Activated naive CD4-positive, alpha-beta T cell treated with anti-CD3 and anti-CD28 coated beads, Interleukin-2, amount 10 ng/mL, durations not matched to agents 5 hours and 36 hours (primary cell): Measurements from ENCODE around the gene SMG6. TPM values are rescaled to one million over a fixed set of nuclear protein-coding genes. Genes with fewer than 3 reads are reported as not detected.

Source experiments
- microRNA-seq: library from miRNA; unstranded; fragments of <30 nt; microRNA quantifications from one replicate; pipeline ENCODE4 v1.2.0, GENCODE V29; 2022; ENCODE audit warnings: borderline microRNAs expressed, borderline replicate concordance
- total RNA-seq, 2 experiments: library from RNA; stranded (reverse); gene quantifications; one replicate each; pipeline ENCODE4 v1.2.3, GENCODE V29; 2021

The SMG6 gene
- total RNA-seq, result 10 to 100 TPM; 47.9 to 49.3 TPM

GRCh38 chr17:2303204-2304188 lies at the start of gene SMG6, which contains the start of gene SRR:
Gene SMG6, minus strand, starts transcription at chr17:2303785. Its CDS starts 65 bp downstream, at chr17:2303720.
Gene SRR, plus strand, starts transcription at chr17:2303950. Its CDS starts 11,611 bp downstream, at chr17:2315561.

DNA sequence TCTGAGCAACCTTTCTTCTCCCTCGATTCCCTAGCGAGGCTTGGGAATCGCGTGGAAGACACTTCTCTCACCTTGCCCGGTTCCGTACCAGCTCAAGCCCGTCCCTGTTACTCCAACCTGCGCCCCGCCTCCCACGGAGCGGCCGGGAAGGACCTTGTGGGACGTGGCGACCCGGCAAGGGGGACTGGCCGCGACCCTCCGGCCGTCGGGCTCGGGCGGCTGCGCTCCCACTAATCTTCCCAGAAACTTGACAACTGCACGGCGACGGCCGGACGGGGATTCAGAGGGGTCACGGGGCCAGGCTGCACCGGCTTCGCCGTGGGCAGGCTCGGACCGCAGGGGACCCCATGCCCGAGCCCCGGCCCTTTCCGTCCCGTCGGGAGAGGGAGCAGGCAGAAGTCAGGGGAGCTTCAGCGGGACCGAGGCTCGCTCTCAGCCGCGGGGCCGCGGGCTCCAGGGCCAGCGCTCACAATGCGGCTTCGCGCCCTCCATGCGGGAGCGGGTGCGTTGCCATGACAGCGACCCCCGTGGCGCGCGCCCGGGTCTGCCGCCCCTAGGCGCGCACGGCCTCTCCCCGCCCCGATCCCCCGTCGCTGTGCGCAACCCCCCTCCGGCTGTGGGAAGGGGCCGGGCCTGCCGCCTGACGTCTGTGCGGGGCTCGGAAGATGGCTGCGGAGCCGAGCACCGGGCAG lies 33.4 kb upstream of the SMG6 start, which contains the start of gene SGSM2:
TSS of gene SGSM2 (plus strand) at position 650 of the 692 bp plus-strand sequence. CDS start 188 bp downstream, outside the sequence.

GRCh38 chr17:2336215-2336851 lies 32.7 kb upstream of the SMG6 start, which contains the start of gene TSR1:
Gene TSR1, minus strand, starts transcription at chr17:2336457. Its CDS starts 30 bp downstream, at chr17:2336427.

GRCh38 chr17:2054512-2055291 lies 248.9 kb downstream of the SMG6 start, which contains the start of gene HIC1:
Gene HIC1, plus strand, starts transcription at chr17:2055103. Its CDS starts 1,588 bp downstream, at chr17:2056691.

DNA sequence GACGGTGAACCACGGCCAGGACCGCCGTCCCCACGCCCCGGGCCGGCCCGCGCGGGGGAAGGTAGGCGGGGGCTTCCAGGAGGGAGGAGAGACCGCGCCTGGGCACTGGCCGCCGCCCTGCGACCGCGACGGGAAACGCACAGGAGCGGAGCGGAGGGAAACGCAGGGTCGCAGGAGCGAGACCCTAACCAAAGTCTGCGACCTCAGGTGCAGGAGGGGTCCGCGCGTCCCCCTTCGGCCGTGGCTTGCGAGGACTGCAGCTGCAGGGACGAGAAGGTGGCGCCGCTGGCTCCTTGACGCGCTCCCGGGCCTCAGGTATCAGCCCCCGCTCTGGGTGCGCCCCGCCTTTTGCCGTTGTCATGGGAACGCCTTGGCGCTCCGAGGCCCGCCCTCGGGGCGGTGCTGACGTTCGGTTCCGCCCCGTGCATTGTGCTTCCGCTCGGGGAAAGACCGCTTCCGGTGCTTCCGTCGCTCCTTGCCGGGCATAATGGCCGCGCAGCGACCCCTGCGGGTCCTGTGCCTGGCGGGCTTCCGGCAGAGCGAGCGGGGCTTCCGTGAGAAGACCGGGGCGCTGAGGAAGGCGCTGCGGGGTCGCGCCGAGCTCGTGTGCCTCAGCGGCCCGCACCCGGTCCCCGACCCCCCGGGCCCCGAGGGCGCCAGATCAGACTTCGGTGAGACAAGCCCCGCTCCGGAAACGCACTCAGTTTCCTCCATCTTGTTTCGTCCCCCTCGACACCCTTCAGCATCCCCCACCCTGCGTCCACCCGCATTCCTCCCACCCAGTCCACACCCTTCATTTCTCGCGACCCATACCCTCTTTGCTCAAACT lies 261.8 kb downstream of the SMG6 start, which contains the start of gene OVCA2:
TSS of gene OVCA2 (plus strand) at position 462 of the 829 bp plus-strand sequence. CDS start at position 488, 26 bp downstream.

DNA sequence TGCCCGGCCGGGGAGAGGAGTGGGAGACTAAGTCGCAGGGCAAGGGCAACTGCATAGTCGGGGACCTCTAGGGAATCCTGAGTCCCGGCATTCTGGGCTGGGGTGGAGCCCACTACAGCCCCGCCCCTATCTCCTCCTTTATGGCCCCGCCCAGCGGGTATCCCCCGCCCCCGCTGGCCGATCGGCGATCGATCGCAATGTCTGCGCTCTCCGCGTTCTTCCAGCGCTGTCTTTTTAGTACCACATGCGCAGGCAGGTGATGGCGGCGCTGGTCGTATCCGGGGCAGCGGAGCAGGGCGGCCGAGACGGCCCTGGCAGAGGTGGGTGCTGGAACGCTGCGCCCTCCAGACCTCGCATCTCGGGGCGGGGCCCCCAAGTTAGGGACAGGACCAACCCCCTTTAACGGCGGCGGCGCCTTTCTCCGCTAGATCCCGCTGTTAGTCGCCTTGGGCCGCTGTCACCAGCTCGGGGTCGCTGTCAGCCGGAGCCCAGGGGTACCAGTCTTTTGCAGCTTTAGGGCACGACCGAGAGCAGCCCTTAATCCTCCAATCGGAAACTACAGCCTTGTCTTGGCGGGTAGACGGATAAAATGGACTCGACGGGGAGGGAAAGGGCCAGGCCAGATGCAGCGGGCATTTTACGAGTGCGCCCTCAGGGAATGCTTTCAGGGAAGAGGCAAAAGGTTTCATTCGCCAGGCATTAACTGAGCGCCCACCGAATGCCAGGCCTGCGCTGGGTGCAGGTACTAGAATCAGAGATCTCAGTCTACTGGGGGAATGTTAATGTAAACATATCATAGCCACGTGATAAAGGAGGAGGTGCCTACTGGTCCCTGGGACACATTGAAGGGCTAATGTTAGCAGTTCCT lies 273.4 kb downstream of the SMG6 start, which contains the start of gene DPH1:
TSS of gene DPH1 (plus strand) at position 243 of the 868 bp plus-strand sequence. CDS start at position 260, 17 bp downstream.

GRCh38 chr17:2025220-2025621 lies 278.4 kb downstream of the SMG6 start, which contains the start of gene RTN4RL1:
Gene RTN4RL1, minus strand, starts transcription at chr17:2025334. Its CDS starts 469 bp downstream, at chr17:2024865.

Small RNA genes within 50 kb of the gene (microRNA-seq; reads per million reads assigned to microRNA genes)
- 548 reads per million, percentile 85 among the genes with 10 or more reads in this experiment for gene MIR132
- gene MIR212, result 6.0 reads per million, percentile 32 among the genes with 10 or more reads in this experiment

Other genes with a start within 250 kb of the SMG6 start
- 10 to 100 TPM; 45.7 to 48.1 TPM for gene HIC1, start 248.7 kb downstream of the SMG6 start, total RNA-seq
- 10 to 100 TPM; 13.9 to 17.4 TPM for gene SRR, start 165 bp upstream of the SMG6 start, total RNA-seq
- gene TSR1, start 32.7 kb upstream of the SMG6 start, total RNA-seq, result 10 to 100 TPM; 25.8 TPM
- gene SGSM2, start 33.7 kb upstream of the SMG6 start, total RNA-seq, result 10 to 100 TPM; 65.3 to 66.8 TPM
- gene MNT, start 97.3 kb upstream of the SMG6 start, total RNA-seq, result 10 to 100 TPM; 30.7 to 34.6 TPM
- 10 to 100 TPM; 24.5 to 24.7 TPM for gene METTL16, start 208.1 kb upstream of the SMG6 start, total RNA-seq